Keratinocyte (primary cell): ENCODE results near the gene UGT1A8.

Source experiments
- CTCF ChIP-seq, 3 experiments: IDR thresholded peaks in 1 of 3; conservative IDR thresholded peaks in 1 of 3; optimal IDR thresholded peaks in 1 of 3; 2 replicates in 2 of 3; 3 replicates in 1 of 3; pipeline versions ENCODE3 to v1.5.1; 2011; ENCODE audit warnings: low read length in 3 of 3, mild to moderate bottlenecking in 3 of 3, moderate library complexity in 2 of 3, control low read depth in 1 of 3, inconsistent platforms in 1 of 3; ENCODE audit not compliant: insufficient read depth in 2 of 3; ENCODE audit errors: extremely low read depth in 1 of 3
- EZH2 ChIP-seq: IDR thresholded peaks from one replicate; pipeline ENCODE4 v1.6.1; 2012; ENCODE audit warnings: inconsistent platforms, mild to moderate bottlenecking, low read length, moderate library complexity

- TF ChIP-seq EZH2 (no peak), CTCF (optimal IDR thresholded peaks at IDR 0.05 in 1 of 3, IDR thresholded peaks at IDR 0.05 in 1 of 3, conservative IDR thresholded peaks at IDR 0.05 in 1 of 3; ENCODE audit: extremely low read depth in 1 of 3, insufficient read depth in 2 of 3, low read length in 3 of 3) (no peak)
Measured at GRCh38 chr2:233598952-233599351, 18.5 kb upstream of the UGT1A8 start.
